Tibial nerve (tissue), 4 donors: ENCODE measurements around the gene DTNB.

ENCODE experiments used
- EP300 ChIP-seq, 2 donors: sonication (generic); formaldehyde crosslinking; IDR thresholded peaks; one replicate each; pipeline ENCODE4 v1.6.1; 2017; ENCODE audit warnings: antibody characterized with exemption in 2 of 2, mild to moderate bottlenecking in 1 of 2
- POLR2A ChIP-seq, 2 donors: fragments of 450-650 bp; IDR thresholded peaks; one replicate each; pipeline ENCODE4 v1.6.1; 2017; ENCODE audit warnings: antibody characterized with exemption in 2 of 2, mild to moderate bottlenecking in 2 of 2, moderate library complexity in 2 of 2
- TF ChIP-seq, protein P1 (sequence below), 5 experiments: fragments of 200-600 bp in 3 of 5; fragments of 450-650 bp in 2 of 5; sonication (generic) in 3 of 5; IDR thresholded peaks; one replicate each; pipeline ENCODE4 v1.5.1; 2016 to 2019; ENCODE audit warnings: antibody characterized with exemption in 5 of 5, mild to moderate bottlenecking in 3 of 5, moderate library complexity in 2 of 5

DNA sequence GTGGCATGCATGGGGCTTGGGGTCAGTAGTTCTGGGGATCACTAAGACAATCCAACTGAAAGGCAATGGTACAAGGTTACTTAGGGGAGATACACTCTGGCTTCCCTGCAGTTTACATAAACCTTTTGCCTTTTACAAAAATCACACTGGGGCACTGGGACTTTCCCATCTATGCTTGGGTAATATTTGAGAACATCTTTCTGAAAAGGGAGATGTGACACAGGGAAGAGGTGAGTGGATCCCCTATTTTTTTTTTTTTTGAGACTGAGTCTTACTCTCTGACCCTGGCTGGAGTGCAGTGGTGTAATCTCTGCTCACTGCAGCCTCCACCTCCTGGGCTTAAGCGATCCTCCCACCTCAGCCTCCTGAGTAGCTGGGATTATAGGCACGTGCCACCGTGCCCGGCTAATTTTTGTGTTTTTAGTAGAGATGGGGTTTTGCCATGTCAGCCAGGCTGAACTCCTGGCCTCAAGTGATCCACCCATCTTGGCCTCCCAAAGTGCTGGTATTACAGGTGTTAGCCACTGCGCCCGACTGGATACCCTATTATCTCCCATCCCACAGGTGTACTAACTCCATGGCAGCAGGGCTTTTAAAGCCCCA is 248.8 kb downstream of the DTNB start:
- TF ChIP-seq, protein P1, sequence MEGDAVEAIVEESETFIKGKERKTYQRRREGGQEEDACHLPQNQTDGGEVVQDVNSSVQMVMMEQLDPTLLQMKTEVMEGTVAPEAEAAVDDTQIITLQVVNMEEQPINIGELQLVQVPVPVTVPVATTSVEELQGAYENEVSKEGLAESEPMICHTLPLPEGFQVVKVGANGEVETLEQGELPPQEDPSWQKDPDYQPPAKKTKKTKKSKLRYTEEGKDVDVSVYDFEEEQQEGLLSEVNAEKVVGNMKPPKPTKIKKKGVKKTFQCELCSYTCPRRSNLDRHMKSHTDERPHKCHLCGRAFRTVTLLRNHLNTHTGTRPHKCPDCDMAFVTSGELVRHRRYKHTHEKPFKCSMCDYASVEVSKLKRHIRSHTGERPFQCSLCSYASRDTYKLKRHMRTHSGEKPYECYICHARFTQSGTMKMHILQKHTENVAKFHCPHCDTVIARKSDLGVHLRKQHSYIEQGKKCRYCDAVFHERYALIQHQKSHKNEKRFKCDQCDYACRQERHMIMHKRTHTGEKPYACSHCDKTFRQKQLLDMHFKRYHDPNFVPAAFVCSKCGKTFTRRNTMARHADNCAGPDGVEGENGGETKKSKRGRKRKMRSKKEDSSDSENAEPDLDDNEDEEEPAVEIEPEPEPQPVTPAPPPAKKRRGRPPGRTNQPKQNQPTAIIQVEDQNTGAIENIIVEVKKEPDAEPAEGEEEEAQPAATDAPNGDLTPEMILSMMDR (IDR thresholded peaks at IDR 0.05): no peak
- TF ChIP-seq POLR2A (IDR thresholded peaks at IDR 0.05) (no peak), EP300 (IDR thresholded peaks at IDR 0.05) (no peak)
